Brain microvascular endothelial cell (primary cell): Measurements from ENCODE around the gene NLRX1.
A peak's percentile ranks its signal among the peaks of the same experiment; 100 is the strongest.

ENCODE experiments used
- DNase-seq: peaks from one replicate; pipeline ENCODE4 v3.0.0-alpha.2; 2020
- H3K27ac ChIP-seq: fragments of 250-450 bp; sonication (Bioruptor Pico); 2 replicates; pipeline ENCODE4 v1.5.1; 2020; ENCODE audit warnings: mild to moderate bottlenecking, moderate library complexity
- H3K27me3 ChIP-seq: fragments of 250-450 bp; sonication (Bioruptor Pico); replicated peaks from 2 replicates; pipeline ENCODE4 v1.5.1; 2020; ENCODE audit warnings: mild to moderate bottlenecking
- H3K36me3 ChIP-seq: fragments of 250-450 bp; sonication (Bioruptor Pico); replicated peaks from 2 replicates; pipeline ENCODE4 v1.5.1; 2020; ENCODE audit warnings: mild to moderate bottlenecking
- H3K4me3 ChIP-seq: 2 replicates; pipeline ENCODE4 v1.5.1; 2011; ENCODE audit warnings: low read depth, mild to moderate bottlenecking, control low read depth, low read length, moderate library complexity
- in situ Hi-C: cut with HindIII; loops from 2 replicates; pipeline ENCODE4 v1.10.0; 2017; ENCODE audit warnings: low sequenced_read_pairs, low pct_ligation_motif_present
- TF ChIP-seq, protein P1 (sequence below): IDR thresholded peaks from 2 replicates; pipeline ENCODE4 v1.5.1; 2011; ENCODE audit warnings: low read depth, mild to moderate bottlenecking, moderate library complexity, low read length, control low read depth, inconsistent platforms; ENCODE audit errors: missing control alignments

The NLRX1 gene

DNA sequence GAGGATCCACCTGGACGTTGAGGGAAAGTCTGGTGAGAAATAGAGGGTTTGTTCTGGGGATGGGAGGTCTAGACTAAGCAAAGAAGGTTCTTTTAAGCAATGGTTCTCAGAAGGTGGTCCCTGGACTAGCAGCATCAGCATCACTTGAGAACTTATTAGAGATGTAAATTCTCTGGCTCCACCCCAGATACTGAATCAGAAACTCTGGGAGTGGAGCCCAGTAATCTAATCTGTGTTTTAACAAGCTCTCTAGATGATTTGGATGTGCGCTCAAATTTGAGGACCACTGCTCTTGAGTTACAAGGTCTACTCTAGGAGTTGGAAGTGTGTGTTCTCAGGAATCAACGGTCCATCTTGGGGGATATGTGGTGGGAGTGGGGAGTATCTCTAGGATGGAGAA lies 23.0 kb upstream of the NLRX1 start:
- Histone ChIP-seq H3K4me3 (no peak overlapping the region), H3K27ac (no peak overlapping the region), H3K27me3 (peaks cover 7% of the 10 kb centered on the region), H3K36me3 (no peaks in the 10 kb centered on the region)
- TF ChIP-seq, protein P1, sequence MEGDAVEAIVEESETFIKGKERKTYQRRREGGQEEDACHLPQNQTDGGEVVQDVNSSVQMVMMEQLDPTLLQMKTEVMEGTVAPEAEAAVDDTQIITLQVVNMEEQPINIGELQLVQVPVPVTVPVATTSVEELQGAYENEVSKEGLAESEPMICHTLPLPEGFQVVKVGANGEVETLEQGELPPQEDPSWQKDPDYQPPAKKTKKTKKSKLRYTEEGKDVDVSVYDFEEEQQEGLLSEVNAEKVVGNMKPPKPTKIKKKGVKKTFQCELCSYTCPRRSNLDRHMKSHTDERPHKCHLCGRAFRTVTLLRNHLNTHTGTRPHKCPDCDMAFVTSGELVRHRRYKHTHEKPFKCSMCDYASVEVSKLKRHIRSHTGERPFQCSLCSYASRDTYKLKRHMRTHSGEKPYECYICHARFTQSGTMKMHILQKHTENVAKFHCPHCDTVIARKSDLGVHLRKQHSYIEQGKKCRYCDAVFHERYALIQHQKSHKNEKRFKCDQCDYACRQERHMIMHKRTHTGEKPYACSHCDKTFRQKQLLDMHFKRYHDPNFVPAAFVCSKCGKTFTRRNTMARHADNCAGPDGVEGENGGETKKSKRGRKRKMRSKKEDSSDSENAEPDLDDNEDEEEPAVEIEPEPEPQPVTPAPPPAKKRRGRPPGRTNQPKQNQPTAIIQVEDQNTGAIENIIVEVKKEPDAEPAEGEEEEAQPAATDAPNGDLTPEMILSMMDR = no peak
- no peak for DNase-seq
- in situ Hi-C loops = no loop called here

DNA sequence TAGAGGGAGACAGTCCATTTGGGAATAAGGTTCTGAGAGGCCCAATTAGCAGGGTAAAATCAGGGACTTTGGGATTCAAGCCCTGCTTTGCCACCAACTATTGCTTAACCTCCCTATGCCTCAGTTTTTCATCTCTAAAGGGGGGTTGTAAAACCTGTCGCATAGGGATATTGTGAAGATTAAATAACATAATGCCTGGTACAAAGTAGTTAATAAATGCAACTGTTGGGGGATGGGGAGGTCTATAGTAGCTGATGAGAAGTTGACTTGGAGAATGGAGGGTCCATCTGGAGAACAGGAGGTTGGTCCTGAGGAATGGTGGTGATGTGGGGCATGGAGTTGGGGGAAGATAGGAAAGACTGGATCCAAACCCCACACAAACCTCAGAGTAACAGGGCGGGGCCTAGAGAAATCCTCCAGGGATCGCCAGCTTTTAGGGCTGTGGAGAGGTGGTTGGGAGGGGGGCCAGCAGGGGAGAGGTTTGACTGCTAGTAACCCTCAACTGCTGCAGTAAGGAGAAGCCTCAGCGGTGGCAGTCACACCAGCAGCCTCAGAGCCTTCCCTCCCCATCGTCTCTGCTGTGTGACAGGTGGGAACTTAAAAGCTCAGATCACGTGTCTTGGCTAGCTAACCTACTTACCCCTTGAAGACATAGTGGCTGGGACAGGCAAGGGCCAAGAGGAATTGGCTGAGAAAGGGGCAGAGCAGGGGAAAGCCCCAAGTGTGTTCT lies 20.8 kb upstream of the NLRX1 start:
- no peak for DNase-seq
- TF ChIP-seq, protein P1 = no peak
- H3K27me3 ChIP-seq = peaks cover 7% of the 10 kb centered on the region
- no peaks in the 10 kb centered on the region for H3K36me3 ChIP-seq
- H3K27ac ChIP-seq = no peak overlapping the region
- in situ Hi-C loops = no loop called here
- H3K4me3 ChIP-seq = no peak overlapping the region

DNA sequence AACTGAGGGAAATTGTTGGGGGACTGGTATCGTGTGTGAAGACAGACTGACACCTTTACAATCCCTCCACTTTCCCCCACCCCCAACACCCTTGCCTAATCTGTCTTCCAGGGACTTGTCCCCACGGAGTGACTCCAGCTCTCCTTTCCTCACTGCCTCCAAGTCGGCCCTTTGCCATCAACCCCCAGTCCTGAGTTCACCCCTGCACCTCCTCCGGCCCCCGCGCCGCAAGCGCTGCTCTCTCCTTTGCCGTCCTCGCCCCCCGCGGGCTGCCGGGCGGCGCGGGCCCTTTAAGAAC lies 19.9 kb upstream of the NLRX1 start:
- Histone ChIP-seq H3K27ac (no peak overlapping the region), H3K27me3 (peaks cover 7% of the 10 kb centered on the region), H3K4me3 (peak overlapping the region; percentile 57), H3K36me3 (no peaks in the 10 kb centered on the region)
- TF ChIP-seq, protein P1 = no peak
- DNase-seq = no peak
- in situ Hi-C loops = no loop called here

DNA sequence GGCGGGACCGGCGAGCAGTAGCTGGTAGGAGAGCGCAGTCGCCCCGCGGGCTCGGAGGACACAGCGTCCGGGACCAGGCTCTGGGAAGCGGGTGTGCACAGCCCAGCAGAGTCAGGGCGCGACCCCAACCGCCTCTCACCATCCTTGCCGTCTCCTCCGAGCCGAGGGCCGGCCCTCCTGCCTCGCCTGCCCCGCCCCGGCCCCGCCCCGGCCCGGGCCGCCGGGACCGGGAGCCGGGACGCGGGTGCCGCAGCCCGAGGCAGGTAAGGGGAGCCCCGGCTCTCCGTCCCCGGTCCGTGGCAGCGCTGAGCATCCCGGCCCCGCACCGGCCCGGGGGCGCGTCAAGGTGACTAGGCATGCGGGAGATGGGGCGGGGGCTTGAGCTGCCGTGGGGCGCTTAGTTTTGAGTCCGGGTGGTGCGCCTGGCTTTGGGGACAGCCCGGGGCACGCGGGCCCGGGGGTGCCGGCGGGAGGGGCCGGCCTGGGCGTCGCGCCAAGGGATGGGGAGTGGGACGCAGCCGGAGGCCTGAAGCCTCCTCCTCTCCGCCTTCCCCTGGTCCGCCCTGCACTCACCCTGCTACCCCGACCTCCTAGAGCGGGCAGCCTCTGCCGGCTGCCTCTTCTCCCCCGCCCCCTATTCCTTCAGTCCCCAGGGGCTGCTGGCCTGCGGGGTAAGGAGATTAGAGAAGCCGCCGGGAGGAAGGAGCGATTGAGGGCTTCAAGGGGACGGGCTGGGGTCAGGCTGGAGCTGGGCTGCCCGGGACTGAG lies 19.3 kb upstream of the NLRX1 start, which contains the start of gene ABCG4:
Gene ABCG4 (plus strand): TSS at position 35 of the 768 bp plus-strand sequence. CDS start 914 bp downstream, outside the sequence.
- TF ChIP-seq, protein P1 = no peak
- no peak for DNase-seq
- Histone ChIP-seq H3K36me3 (no peaks in the 10 kb centered on the region), H3K4me3 (peak within 1 kb of the TSS; percentile 57), H3K27ac (no peak within 1 kb of the TSS), H3K27me3 (peaks cover 7% of the 10 kb centered on the region)
- in situ Hi-C loops = no loop called here

DNA sequence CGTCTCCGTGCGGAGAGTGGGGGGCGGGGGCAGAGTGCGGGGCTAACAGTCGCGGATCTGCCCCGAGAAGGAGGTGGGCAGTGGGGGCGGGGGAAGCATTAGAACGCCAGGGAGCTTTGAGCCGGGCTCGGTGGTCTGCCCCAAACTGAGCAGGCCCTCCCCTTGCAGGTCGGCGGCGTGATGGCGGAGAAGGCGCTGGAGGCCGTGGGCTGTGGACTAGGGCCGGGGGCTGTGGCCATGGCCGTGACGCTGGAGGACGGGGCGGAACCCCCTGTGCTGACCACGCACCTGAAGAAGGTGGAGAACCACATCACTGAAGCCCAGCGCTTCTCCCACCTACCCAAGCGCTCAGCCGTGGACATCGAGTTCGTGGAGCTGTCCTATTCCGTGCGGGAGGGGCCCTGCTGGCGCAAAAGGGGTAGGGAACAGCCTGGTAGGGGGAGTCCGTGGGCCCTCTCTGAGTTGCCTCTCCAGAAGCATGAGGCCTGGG lies 18.7 kb upstream of the NLRX1 start:
- H3K27me3 ChIP-seq = peaks cover 7% of the 10 kb centered on the region
- H3K36me3 ChIP-seq = no peaks in the 10 kb centered on the region
- no peak for DNase-seq
- TF ChIP-seq, protein P1 = no peak
- in situ Hi-C loops = no loop called here
- peak overlapping the region; percentile 57 for H3K4me3 ChIP-seq
- no peak overlapping the region for H3K27ac ChIP-seq
